ENCODE results near the gene RYR1. TPM values are rescaled to one million over a fixed set of nuclear protein-coding genes. Genes with fewer than 3 reads are reported as not detected.
A peak's percentile ranks its signal among the peaks of the same experiment; 100 is the strongest.

The RYR1 gene
- total and polyA plus RNA-seq, 2 donors (not counting 1 experiment from before 2014, with no cell fraction given) = 0.43 to 3.8 TPM

- H3K4me2 ChIP-seq (replicated peaks; ENCODE audit: low read depth, low read length, poor library complexity, severe bottlenecking) = no peak overlapping the region
- CTCF ChIA-PET = interaction anchor here (0.7 kb wide), 2 partner anchors 87 to 1302 kb away, joined by 3 to 4 read pairs; no protein-coding TSS in a partner anchor
- H3K9me3 ChIP-seq (ENCODE audit: control extremely low read depth in 1 of 3, control insufficient read depth in 2 of 3, insufficient read depth in 1 of 3, low read length in 2 of 3) = peaks cover 0 to 3% (median 0%) of the 10 kb centered on the region in 3 donors
- Mint-ChIP-seq H3K27ac (no peak overlapping the region), H3K27me3 (peaks cover 32% of the 10 kb centered on the region), H3K9me3 (ENCODE audit: insufficient read depth) (peaks cover 8% of the 10 kb centered on the region), H3K4me1 (peaks cover 16% of the 10 kb centered on the region), H3K4me3 (no peak overlapping the region)
- DNase-seq (no peak), ATAC-seq (ENCODE audit: low read depth) (no peak)
- no peaks in the 10 kb centered on the region for H4K20me1 ChIP-seq (ENCODE audit: control insufficient read depth, insufficient read depth, low read length, poor library complexity, severe bottlenecking)
- no peak overlapping the region for H3K27ac ChIP-seq (ENCODE audit: low read length in 2 of 2)
- H3K4me1 ChIP-seq (ENCODE audit: control insufficient read depth in 2 of 2, insufficient read depth in 2 of 2, low read length in 2 of 2) = peaks cover 6 to 11% of the 10 kb centered on the region in 2 donors
- H3K4me3 ChIP-seq (ENCODE audit: control extremely low read depth in 1 of 5, extremely low read depth in 1 of 5, insufficient read depth in 1 of 5, low read depth in 2 of 5, low read length in 4 of 5) = no peak overlapping the region
- no peak overlapping the region for H3K9ac ChIP-seq (ENCODE audit: low read length)
- peaks cover 0 to 9% (median 3%) of the 10 kb centered on the region in 4 experiments for H3K27me3 ChIP-seq (replicated peaks in 1 of 4; ENCODE audit: control extremely low read depth in 1 of 4, control insufficient read depth in 3 of 4, insufficient read depth in 4 of 4, low read length in 3 of 4)
- no peak overlapping the region for H2AFZ ChIP-seq (ENCODE audit: insufficient read depth, low read depth, low read length, poor library complexity, severe bottlenecking)
- POLR2A ChIA-PET = no interaction called here
- WGBS (ENCODE audit: insufficient coverage) = 100% methylated on average over 1 of the region's 2 CpGs
- TF ChIP-seq EZH2 (IDR thresholded peaks at IDR 0.05; ENCODE audit: borderline replicate concordance, insufficient read depth, low read depth, low read length, poor library complexity, severe bottlenecking) (no peak), CTCF (IDR thresholded peaks at IDR 0.05) (no peak)
- H3K79me2 ChIP-seq (ENCODE audit: control insufficient read depth, insufficient read depth, low read length) = no peaks in the 10 kb centered on the region
- H3K36me3 ChIP-seq (replicated peaks in 1 of 2; ENCODE audit: control extremely low read depth in 1 of 2, control insufficient read depth in 1 of 2, extremely low read depth in 1 of 2, insufficient read depth in 2 of 2, low read length in 1 of 2) = no peaks in the 10 kb centered on the region
- intact Hi-C loops (cut with micrococcal nuclease) = no loop called here
These were observed 57.4 kb downstream of the RYR1 start for GRCh38 chr19:38490861-38491260.

- TF ChIP-seq CTCF (IDR thresholded peaks at IDR 0.05) = no peak
- Histone ChIP-seq H2AFZ (ENCODE audit: insufficient read depth, low read depth, low read length, poor library complexity, severe bottlenecking) (no peak overlapping the region), H3K36me3 (replicated peaks in 1 of 2; ENCODE audit: control extremely low read depth in 1 of 2, control insufficient read depth in 1 of 2, extremely low read depth in 1 of 2, insufficient read depth in 2 of 2, low read length in 1 of 2) (no peaks in the 10 kb centered on the region), H3K9me3 (ENCODE audit: control extremely low read depth in 1 of 3, control insufficient read depth in 2 of 3, insufficient read depth in 1 of 3, low read length in 2 of 3) (peaks cover 0 to 3% (median 0%) of the 10 kb centered on the region in 3 donors), H3K4me2 (replicated peaks; ENCODE audit: low read depth, low read length, poor library complexity, severe bottlenecking) (peak overlapping the region; percentile 48), H3K79me2 (ENCODE audit: control insufficient read depth, insufficient read depth, low read length) (no peaks in the 10 kb centered on the region), H3K27ac (ENCODE audit: low read length in 2 of 2) (no peak overlapping the region), H3K4me3 (ENCODE audit: control extremely low read depth in 1 of 5, extremely low read depth in 1 of 5, insufficient read depth in 1 of 5, low read depth in 2 of 5, low read length in 4 of 5) (no peak overlapping the region), H3K4me1 (ENCODE audit: control insufficient read depth in 2 of 2, insufficient read depth in 2 of 2, low read length in 2 of 2) (peaks cover 6 to 11% of the 10 kb centered on the region in 2 donors), H4K20me1 (ENCODE audit: control insufficient read depth, insufficient read depth, low read length, poor library complexity, severe bottlenecking) (no peaks in the 10 kb centered on the region), H3K27me3 (replicated peaks in 1 of 4; ENCODE audit: control extremely low read depth in 1 of 4, control insufficient read depth in 3 of 4, insufficient read depth in 4 of 4, low read length in 3 of 4) (peaks cover 0 to 9% (median 2%) of the 10 kb centered on the region in 4 experiments), H3K9ac (ENCODE audit: low read length) (no peak overlapping the region)
- H3K27ac Mint-ChIP-seq = no peak overlapping the region
- CTCF ChIA-PET = interaction anchor here (0.5 kb wide), 1 partner anchor 121 kb away, joined by 3 read pairs; no protein-coding TSS in a partner anchor
- DNase-seq = no peak
- H3K4me3 Mint-ChIP-seq = peak overlapping the region; percentile 46
- peaks cover 23% of the 10 kb centered on the region for H3K27me3 Mint-ChIP-seq
- H3K4me1 Mint-ChIP-seq = peaks cover 16% of the 10 kb centered on the region
- 38% methylated on average over 7 of the region's 9 CpGs for WGBS (ENCODE audit: insufficient coverage)
- ATAC-seq (ENCODE audit: low read depth) = no peak
- intact Hi-C loops (cut with micrococcal nuclease) = no loop called here
- H3K9me3 Mint-ChIP-seq (ENCODE audit: insufficient read depth) = peaks cover 4% of the 10 kb centered on the region
- POLR2A ChIA-PET = no interaction called here
These were observed 58.8 kb downstream of the RYR1 start for GRCh38 chr19:38492181-38492813.

Data from B cell (primary cell).